ENCODE measurements around the gene FAM89B. TPM values are rescaled to one million over a fixed set of nuclear protein-coding genes. Genes with fewer than 3 reads are reported as not detected.

The FAM89B gene
- polyA plus RNA-seq, 1 donor = 25.9 TPM

DNA sequence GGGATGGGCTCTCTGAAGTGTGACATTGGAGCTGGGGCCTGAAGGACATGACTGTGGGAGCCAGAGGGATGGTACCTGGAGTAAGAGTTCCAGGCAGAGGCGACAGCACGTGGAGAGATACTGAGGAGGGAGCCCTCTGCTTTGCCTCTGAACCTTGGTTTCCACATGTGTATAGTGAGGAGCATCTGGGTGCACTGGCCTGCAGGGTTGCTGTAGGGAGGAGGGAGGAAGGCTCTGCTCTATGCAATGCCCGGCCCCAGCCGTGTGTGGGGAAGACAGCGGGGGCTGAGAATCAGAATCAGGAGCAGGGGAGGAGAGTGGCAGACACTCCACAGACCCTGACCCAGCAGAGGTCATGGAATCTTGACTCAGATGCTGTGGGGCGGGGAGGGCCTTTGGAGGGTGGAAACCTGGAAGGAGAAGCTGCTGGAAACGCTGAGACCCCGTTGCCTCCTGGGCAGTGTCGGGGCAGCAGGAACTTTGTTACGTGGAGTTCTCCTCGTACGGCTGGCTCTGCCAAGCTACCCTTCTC is 43.5 kb upstream of the FAM89B start:
- Histone ChIP-seq H3K4me3 (ENCODE audit: low read length) (no peak overlapping the region), H3K4me1 (ENCODE audit: control insufficient read depth, insufficient read depth, low read length) (peaks cover 15% of the 10 kb centered on the region), H3K27me3 (ENCODE audit: control insufficient read depth, insufficient read depth, low read length) (no peaks in the 10 kb centered on the region), H3K9me3 (ENCODE audit: control insufficient read depth, low read depth, low read length) (no peaks in the 10 kb centered on the region), H3K36me3 (ENCODE audit: control insufficient read depth, insufficient read depth, low read length) (peaks cover 61% of the 10 kb centered on the region), H3K27ac (ENCODE audit: low read length) (no peak overlapping the region)
- WGBS (ENCODE audit: insufficient coverage, low lambda C conversion rate) = no CpG with 5 or more reads among the region's 12 CpGs
- no peak for DNase-seq

DNA sequence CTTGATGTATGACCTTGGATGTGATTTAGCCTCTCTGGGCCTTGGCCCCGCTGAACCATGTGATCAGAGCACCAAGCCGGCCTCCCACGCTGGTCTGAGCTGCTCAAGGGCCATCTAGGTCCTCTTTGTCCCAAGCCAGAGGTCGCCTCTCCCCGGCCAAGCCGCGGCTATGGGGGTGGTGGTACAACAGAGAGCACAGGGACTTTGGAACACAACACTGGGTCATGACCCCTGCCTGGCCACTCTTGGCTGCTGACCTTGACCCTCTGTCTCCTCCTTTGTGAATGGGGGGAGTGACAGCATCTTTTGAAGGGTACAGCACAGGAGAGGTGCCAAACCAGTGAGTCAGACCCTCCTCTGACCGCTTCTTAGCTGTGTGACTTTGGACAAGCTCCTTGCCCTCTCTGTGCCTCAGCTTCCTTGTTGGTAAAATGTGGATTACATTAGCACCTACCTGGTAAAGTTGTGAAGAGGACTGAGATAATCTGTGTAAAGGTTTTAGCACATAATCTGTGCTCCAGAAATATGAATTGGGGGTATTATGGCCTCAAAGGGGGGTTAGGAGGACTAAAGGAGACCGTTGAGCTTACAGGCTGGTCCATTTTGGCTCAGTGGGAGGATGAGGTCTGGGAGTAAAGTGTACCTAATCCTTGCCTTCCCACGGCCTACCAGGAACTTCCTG is 42.7 kb upstream of the FAM89B start:
- Histone ChIP-seq H3K27me3 (ENCODE audit: control insufficient read depth, insufficient read depth, low read length) (no peaks in the 10 kb centered on the region), H3K4me1 (ENCODE audit: control insufficient read depth, insufficient read depth, low read length) (peaks cover 8% of the 10 kb centered on the region), H3K36me3 (ENCODE audit: control insufficient read depth, insufficient read depth, low read length) (peaks cover 64% of the 10 kb centered on the region), H3K27ac (ENCODE audit: low read length) (no peak overlapping the region), H3K4me3 (ENCODE audit: low read length) (no peak overlapping the region), H3K9me3 (ENCODE audit: control insufficient read depth, low read depth, low read length) (no peaks in the 10 kb centered on the region)
- WGBS (ENCODE audit: insufficient coverage, low lambda C conversion rate) = no CpG with 5 or more reads among the region's 10 CpGs
- no peak for DNase-seq

DNA sequence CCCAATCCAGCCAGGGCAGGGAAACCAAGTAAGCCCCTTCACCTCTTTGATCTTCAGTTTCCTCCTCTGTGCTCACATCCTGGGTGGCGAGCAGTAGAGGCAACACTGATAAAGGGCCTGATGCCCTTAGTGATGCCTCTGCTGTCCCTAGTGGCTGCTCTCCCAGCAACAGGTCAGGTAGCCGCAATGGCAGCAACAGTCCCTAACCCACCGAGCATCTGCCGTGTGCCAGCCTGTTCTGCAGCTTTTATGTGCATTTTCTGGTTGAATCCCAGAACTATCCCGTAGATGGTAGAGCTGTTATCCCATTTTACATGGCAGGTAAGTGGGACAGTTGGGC is 42.2 kb upstream of the FAM89B start:
- Histone ChIP-seq H3K27ac (ENCODE audit: low read length) (no peak overlapping the region), H3K36me3 (ENCODE audit: control insufficient read depth, insufficient read depth, low read length) (peaks cover 69% of the 10 kb centered on the region), H3K27me3 (ENCODE audit: control insufficient read depth, insufficient read depth, low read length) (no peaks in the 10 kb centered on the region), H3K9me3 (ENCODE audit: control insufficient read depth, low read depth, low read length) (no peaks in the 10 kb centered on the region), H3K4me3 (ENCODE audit: low read length) (no peak overlapping the region), H3K4me1 (ENCODE audit: control insufficient read depth, insufficient read depth, low read length) (peaks cover 8% of the 10 kb centered on the region)
- DNase-seq = no peak
- no CpG with 5 or more reads among the region's 5 CpGs for WGBS (ENCODE audit: insufficient coverage, low lambda C conversion rate)

DNA sequence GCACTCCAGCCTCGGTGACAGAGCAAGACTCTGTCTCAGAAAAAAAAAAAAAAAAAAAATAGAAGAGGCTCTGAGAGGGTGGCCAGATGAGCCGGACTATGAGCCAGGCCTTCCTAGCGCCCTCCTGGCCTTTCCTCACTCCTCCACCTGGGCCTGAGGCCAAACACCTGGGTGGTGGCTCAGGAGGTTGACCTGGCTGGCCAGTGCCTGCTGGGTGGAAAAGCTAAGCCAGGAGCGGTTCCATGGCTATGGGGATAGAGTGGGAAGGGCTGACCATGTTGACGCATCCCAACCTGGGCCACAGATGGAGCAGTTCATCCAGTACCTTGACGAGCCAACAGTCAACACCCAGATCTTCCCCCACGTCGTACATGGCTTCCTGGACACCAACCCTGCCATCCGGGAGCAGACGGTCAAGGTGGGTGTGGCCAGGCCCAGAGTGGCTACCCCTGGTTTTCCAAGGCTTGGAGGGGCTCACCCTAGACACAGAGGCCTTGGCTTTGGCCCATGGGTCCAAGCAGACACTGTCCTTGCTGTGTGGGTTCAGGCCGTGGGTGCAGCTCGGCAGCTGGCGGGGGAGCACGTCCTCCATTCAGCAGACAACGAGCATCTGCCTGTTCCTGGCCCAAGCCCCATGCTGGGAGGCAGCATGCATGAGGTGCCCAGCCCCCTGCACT is 39.8 kb upstream of the FAM89B start:
- H3K27ac ChIP-seq (ENCODE audit: low read length) = no peak overlapping the region
- H3K36me3 ChIP-seq (ENCODE audit: control insufficient read depth, insufficient read depth, low read length) = peaks cover 83% of the 10 kb centered on the region
- no peaks in the 10 kb centered on the region for H3K4me1 ChIP-seq (ENCODE audit: control insufficient read depth, insufficient read depth, low read length)
- DNase-seq = no peak
- no peaks in the 10 kb centered on the region for H3K27me3 ChIP-seq (ENCODE audit: control insufficient read depth, insufficient read depth, low read length)
- no peaks in the 10 kb centered on the region for H3K9me3 ChIP-seq (ENCODE audit: control insufficient read depth, low read depth, low read length)
- H3K4me3 ChIP-seq (ENCODE audit: low read length) = no peak overlapping the region
- no CpG with 5 or more reads among the region's 15 CpGs for WGBS (ENCODE audit: insufficient coverage, low lambda C conversion rate)

DNA sequence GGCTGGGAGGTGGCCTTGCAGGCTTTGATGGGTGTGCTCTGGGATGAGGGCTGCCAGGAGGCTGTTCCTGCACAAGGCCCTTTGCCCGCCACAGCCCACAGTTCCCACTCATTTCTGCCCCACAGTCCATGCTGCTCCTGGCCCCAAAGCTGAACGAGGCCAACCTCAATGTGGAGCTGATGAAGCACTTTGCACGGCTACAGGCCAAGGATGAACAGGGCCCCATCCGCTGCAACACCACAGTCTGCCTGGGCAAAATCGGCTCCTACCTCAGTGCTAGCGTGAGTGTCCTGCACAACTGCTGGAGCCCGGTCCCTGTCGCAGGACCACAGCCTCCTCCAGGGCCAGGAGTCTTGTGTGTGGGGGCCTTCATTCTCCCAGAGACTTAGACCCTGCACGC is 37.2 kb upstream of the FAM89B start:
- H3K4me1 ChIP-seq (ENCODE audit: control insufficient read depth, insufficient read depth, low read length) = no peaks in the 10 kb centered on the region
- H3K27ac ChIP-seq (ENCODE audit: low read length) = no peak overlapping the region
- no CpG with 5 or more reads among the region's 9 CpGs for WGBS (ENCODE audit: insufficient coverage, low lambda C conversion rate)
- peaks cover 11% of the 10 kb centered on the region for H3K9me3 ChIP-seq (ENCODE audit: control insufficient read depth, low read depth, low read length)
- DNase-seq = no peak
- H3K36me3 ChIP-seq (ENCODE audit: control insufficient read depth, insufficient read depth, low read length) = peaks cover 80% of the 10 kb centered on the region
- no peak overlapping the region for H3K4me3 ChIP-seq (ENCODE audit: low read length)
- H3K27me3 ChIP-seq (ENCODE audit: control insufficient read depth, insufficient read depth, low read length) = no peaks in the 10 kb centered on the region

DNA sequence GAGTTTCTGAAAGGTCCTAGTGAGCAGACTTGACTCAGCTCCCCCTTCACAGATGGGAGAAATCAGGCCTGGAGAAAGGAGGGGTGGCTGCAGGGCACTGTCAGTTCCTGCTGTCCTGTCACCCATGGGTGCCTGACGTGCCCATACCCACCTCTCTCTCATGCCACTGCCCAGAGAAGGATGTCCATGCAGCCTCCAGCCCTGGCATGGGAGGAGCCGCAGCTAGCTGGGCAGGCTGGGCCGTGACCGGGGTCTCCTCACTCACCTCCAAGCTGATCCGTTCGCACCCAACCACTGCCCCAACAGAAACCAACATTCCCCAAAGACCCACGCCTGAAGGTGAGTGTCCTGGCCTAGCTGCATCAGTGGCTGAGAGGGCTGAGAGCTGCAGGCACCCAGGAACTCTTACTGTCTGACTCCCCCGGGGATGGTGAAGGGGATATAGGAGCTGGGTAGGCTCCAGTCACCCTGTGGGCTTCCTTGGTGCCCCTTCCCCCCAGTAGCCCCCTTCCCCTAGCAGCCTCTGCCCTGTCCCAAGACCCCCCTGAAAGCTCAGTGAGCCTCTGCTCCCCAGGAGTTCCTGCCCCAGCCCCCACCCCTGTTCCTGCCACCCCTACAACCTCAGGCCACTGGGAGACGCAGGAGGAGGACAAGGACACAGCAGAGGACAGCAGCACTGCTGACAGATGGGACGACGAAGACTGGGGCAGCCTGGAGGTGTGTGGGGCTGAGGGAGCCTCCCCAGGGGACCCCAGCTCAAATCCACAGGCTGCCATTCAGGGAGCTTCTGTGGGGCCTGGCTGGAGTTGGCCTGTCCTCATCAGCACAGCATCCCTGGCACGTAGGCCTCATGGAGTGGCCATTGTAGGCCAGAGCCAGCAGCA is 35.7 kb upstream of the FAM89B start:
- Histone ChIP-seq H3K27ac (ENCODE audit: low read length) (no peak overlapping the region), H3K4me3 (ENCODE audit: low read length) (no peak overlapping the region), H3K9me3 (ENCODE audit: control insufficient read depth, low read depth, low read length) (peaks cover 14% of the 10 kb centered on the region), H3K4me1 (ENCODE audit: control insufficient read depth, insufficient read depth, low read length) (peaks cover 8% of the 10 kb centered on the region), H3K36me3 (ENCODE audit: control insufficient read depth, insufficient read depth, low read length) (peaks cover 66% of the 10 kb centered on the region), H3K27me3 (ENCODE audit: control insufficient read depth, insufficient read depth, low read length) (no peaks in the 10 kb centered on the region)
- WGBS (ENCODE audit: insufficient coverage, low lambda C conversion rate) = no CpG with 5 or more reads among the region's 12 CpGs
- no peak for DNase-seq

DNA sequence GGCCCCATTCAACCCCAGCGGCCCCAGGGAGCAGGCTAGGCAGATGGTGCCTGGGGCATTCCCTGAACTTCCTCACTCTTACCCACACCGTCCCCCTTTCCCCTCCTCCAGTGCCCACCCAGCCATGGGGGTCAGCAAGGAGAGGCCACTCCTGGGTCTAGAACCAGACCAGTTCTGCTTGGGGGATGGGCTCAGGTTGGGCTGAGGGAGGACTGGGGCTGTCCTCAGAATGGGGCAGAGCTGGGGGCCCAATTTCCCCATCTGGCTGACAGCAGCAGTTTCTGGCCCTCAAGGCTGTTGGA is 35.1 kb upstream of the FAM89B start:
- H3K9me3 ChIP-seq (ENCODE audit: control insufficient read depth, low read depth, low read length) = peaks cover 14% of the 10 kb centered on the region
- no CpG with 5 or more reads among the region's 2 CpGs for WGBS (ENCODE audit: insufficient coverage, low lambda C conversion rate)

DNA sequence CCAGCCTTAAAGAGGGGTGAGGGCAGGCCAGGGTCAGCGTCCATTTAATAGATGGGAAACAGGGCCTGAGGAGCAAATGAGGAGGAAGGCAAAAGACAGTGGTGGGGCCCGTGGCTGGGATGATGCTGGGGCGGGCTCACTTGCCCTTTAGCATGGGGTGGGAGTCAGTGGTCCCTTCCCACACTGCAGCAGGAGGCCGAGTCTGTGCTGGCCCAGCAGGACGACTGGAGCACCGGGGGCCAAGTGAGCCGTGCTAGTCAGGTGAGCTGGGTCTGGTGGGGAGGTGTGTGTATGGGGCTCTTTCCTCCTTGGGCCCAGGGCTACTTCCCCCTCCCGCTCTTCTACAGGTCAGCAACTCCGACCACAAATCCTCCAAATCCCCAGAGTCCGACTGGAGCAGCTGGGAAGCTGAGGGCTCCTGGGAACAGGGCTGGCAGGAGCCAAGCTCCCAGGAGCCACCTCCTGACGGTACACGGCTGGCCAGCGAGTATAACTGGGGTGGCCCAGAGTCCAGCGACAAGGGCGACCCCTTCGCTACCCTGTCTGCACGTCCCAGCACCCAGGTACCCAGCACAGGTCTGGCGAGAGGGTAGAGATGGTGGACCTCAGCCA is 34.6 kb upstream of the FAM89B start:
- peaks cover 14% of the 10 kb centered on the region for H3K9me3 ChIP-seq (ENCODE audit: control insufficient read depth, low read depth, low read length)

More for the DNA sequence above, 35.1 kb upstream of the FAM89B start:
- no peak overlapping the region for H3K4me3 ChIP-seq (ENCODE audit: low read length)
- peaks cover 9% of the 10 kb centered on the region for H3K4me1 ChIP-seq (ENCODE audit: control insufficient read depth, insufficient read depth, low read length)
- H3K36me3 ChIP-seq (ENCODE audit: control insufficient read depth, insufficient read depth, low read length) = peaks cover 63% of the 10 kb centered on the region
- no peak overlapping the region for H3K27ac ChIP-seq (ENCODE audit: low read length)
- no peak for DNase-seq
- H3K27me3 ChIP-seq (ENCODE audit: control insufficient read depth, insufficient read depth, low read length) = no peaks in the 10 kb centered on the region

DNA sequence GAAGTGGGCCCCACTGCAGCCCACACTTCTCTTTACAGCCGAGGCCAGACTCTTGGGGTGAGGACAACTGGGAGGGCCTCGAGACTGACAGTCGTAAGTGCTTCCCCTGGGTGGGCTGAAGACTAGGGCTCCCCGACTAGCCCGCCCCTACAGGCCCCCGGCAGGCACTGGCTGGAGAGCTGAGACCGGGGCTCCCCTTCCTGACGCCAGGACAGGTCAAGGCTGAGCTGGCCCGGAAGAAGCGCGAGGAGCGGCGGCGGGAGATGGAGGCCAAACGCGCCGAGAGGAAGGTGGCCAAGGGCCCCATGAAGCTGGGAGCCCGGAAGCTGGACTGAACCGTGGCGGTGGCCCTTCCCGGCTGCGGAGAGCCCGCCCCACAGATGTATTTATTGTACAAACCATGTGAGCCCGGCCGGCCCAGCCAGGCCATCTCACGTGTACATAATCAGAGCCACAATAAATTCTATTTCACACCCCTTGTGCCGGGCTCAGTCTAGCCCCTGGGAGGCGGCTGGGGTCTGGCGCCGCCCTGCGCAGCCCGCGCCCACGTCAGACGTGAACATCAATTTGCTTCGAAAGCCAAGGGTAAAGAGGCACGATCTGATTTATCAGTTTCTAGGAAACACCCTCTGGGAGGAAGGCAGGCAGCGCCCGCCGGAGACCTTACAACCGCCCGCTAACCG is 34.0 kb upstream of the FAM89B start:
- H3K27ac ChIP-seq (ENCODE audit: low read length) = no peak overlapping the region
- no peak for DNase-seq
- no peak overlapping the region for H3K4me3 ChIP-seq (ENCODE audit: low read length)
- WGBS (ENCODE audit: insufficient coverage, low lambda C conversion rate) = no CpG with 5 or more reads among the region's 43 CpGs
- H3K9me3 ChIP-seq (ENCODE audit: control insufficient read depth, low read depth, low read length) = peaks cover 14% of the 10 kb centered on the region
- H3K36me3 ChIP-seq (ENCODE audit: control insufficient read depth, insufficient read depth, low read length) = peaks cover 57% of the 10 kb centered on the region
- peaks cover 9% of the 10 kb centered on the region for H3K4me1 ChIP-seq (ENCODE audit: control insufficient read depth, insufficient read depth, low read length)
- no peaks in the 10 kb centered on the region for H3K27me3 ChIP-seq (ENCODE audit: control insufficient read depth, insufficient read depth, low read length)

More for the DNA sequence above, 34.6 kb upstream of the FAM89B start:
- Histone ChIP-seq H3K36me3 (ENCODE audit: control insufficient read depth, insufficient read depth, low read length) (peaks cover 58% of the 10 kb centered on the region), H3K27ac (ENCODE audit: low read length) (no peak overlapping the region), H3K27me3 (ENCODE audit: control insufficient read depth, insufficient read depth, low read length) (no peaks in the 10 kb centered on the region), H3K4me3 (ENCODE audit: low read length) (no peak overlapping the region), H3K4me1 (ENCODE audit: control insufficient read depth, insufficient read depth, low read length) (peaks cover 9% of the 10 kb centered on the region)
- DNase-seq = no peak
- no CpG with 5 or more reads among the region's 18 CpGs for WGBS (ENCODE audit: insufficient coverage, low lambda C conversion rate)

All from large intestine (tissue), 3 donors.